BLaER1 (cell line): ENCODE data around the gene EDN1.
A peak's percentile ranks its signal among the peaks of the same experiment; 100 is the strongest.

Experiments used
- H3K27ac ChIP-seq: shearing (Covaris generic); formaldehyde crosslinking; 2 replicates; pipeline ENCODE4 v1.8.1; 2022
- H3K27me3 ChIP-seq: shearing (Covaris generic); formaldehyde crosslinking; 2 replicates; pipeline ENCODE4 v1.8.1; 2022
- H3K36me3 ChIP-seq: shearing (Covaris generic); formaldehyde crosslinking; 2 replicates; pipeline ENCODE4 v1.8.1; 2022
- H3K4me1 ChIP-seq: shearing (Covaris generic); formaldehyde crosslinking; 2 replicates; pipeline ENCODE4 v1.8.1; 2022
- H3K4me2 ChIP-seq: shearing (Covaris generic); formaldehyde crosslinking; 2 replicates; pipeline ENCODE4 v1.8.1; 2022
- H3K4me3 ChIP-seq: shearing (Covaris generic); formaldehyde crosslinking; 2 replicates; pipeline ENCODE4 v1.8.1; 2022
- H3K9ac ChIP-seq: shearing (Covaris generic); formaldehyde crosslinking; 2 replicates; pipeline ENCODE4 v1.8.1; 2022
- H3K9me3 ChIP-seq: shearing (Covaris generic); formaldehyde crosslinking; 2 replicates; pipeline ENCODE4 v1.8.1; 2022
- H4K20me1 ChIP-seq: shearing (Covaris generic); formaldehyde crosslinking; 2 replicates; pipeline ENCODE4 v1.8.1; 2022
- Cebpa-rat ChIP-seq: shearing (Covaris generic); IDR thresholded peaks from 2 replicates; pipeline ENCODE4 v1.8.1; 2022

The EDN1 gene

DNA sequence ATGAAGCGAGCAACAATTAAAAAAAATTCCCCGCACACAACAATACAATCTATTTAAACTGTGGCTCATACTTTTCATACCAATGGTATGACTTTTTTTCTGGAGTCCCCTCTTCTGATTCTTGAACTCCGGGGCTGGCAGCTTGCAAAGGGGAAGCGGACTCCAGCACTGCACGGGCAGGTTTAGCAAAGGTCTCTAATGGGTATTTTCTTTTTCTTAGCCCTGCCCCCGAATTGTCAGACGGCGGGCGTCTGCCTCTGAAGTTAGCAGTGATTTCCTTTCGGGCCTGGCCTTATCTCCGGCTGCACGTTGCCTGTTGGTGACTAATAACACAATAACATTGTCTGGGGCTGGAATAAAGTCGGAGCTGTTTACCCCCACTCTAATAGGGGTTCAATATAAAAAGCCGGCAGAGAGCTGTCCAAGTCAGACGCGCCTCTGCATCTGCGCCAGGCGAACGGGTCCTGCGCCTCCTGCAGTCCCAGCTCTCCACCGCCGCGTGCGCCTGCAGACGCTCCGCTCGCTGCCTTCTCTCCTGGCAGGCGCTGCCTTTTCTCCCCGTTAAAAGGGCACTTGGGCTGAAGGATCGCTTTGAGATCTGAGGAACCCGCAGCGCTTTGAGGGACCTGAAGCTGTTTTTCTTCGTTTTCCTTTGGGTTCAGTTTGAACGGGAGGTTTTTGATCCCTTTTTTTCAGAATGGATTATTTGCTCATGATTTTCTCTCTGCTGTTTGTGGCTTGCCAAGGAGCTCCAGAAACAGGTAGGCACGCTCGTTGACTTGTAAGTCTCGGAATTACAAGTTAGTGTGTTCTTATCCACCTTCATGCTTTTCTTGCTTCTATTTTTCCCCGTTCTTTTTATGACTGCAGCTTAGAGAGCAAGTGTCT, at the start of gene EDN1:
TSS of gene EDN1 (plus strand) at position 429 of the 888 bp plus-strand sequence. CDS start at position 698, 269 bp downstream.
- Histone ChIP-seq H3K27me3 (peaks cover 41% of the 10 kb centered on the region), H3K9ac (no peak within 1 kb of the TSS), H3K36me3 (no peaks in the 10 kb centered on the region), H3K4me1 (peaks cover 11% of the 10 kb centered on the region; the same call in 1 of the 2 replicates), H3K27ac (no peak within 1 kb of the TSS), H3K9me3 (no peaks in the 10 kb centered on the region), H3K4me3 (peak within 1 kb of the TSS; percentile 22), H3K4me2 (peak within 1 kb of the TSS; percentile 64), H4K20me1 (no peaks in the 10 kb centered on the region)
- TF ChIP-seq Cebpa-rat: no peak

DNA sequence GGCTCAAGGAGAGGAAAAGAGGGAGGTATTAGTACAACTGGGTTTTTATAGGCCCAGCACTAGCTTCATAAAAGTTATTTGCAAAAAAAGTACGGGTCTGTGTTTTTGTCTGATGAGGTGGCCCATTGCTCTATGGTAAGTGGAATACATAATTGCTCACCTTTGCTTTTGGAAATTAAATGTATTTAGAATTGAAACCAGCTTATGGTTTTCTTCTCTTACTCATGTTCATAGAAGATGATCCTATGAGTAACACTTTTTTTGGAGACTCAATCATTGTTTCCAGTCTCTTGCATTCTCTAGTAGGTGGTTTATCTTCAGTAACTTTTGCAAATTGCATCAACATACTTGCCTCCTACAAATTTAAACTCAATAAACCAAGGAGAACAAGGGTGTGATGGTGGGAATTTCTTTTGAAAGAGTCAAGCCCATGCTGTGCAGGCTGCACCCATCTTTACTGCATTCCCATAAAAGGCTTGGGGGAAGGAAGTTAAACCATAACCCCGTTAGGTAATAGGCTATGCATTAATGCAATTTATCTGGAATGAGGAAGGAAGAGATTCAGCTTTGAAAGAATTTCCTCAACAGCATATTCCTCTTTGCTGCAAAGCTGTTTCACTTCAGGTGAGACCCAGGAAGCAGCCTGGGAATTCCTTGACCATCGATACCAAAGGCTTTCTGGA, 48.5 kb upstream of the EDN1 start:
- no peak overlapping the region for H3K4me3 ChIP-seq
- H3K36me3 ChIP-seq: no peaks in the 10 kb centered on the region
- no peaks in the 10 kb centered on the region for H3K4me1 ChIP-seq
- no peak overlapping the region for H3K9ac ChIP-seq
- H3K27ac ChIP-seq: no peak overlapping the region
- H3K9me3 ChIP-seq: no peaks in the 10 kb centered on the region
- H4K20me1 ChIP-seq: no peaks in the 10 kb centered on the region
- no peaks in the 10 kb centered on the region for H3K27me3 ChIP-seq
- no peak for TF ChIP-seq Cebpa-rat
- no peak overlapping the region for H3K4me2 ChIP-seq

DNA sequence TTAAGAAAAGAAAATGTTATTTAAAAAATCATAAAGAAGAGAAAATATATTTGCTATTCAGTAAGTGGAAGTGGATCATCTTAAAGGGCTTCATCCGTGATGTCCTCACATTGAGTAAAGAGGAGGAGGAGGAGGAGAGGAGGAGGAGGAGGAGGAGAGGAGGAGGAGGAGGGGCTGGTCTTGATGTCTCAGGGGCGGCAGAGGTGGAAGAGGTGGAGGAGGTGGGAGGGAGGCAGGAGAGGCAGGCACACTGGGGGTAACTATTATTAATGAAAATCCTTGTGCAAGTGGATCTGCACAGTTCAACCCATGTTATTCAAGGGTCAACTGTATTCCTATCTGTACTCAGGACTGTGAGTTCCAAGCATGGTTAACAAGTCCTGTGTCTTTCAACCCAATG, 47.0 kb upstream of the EDN1 start:
- no peak overlapping the region for H3K9ac ChIP-seq
- no peak overlapping the region for H3K4me2 ChIP-seq
- no peaks in the 10 kb centered on the region for H3K4me1 ChIP-seq
- no peaks in the 10 kb centered on the region for H3K9me3 ChIP-seq
- H3K4me3 ChIP-seq: no peak overlapping the region
- H4K20me1 ChIP-seq: no peaks in the 10 kb centered on the region
- no peak for TF ChIP-seq Cebpa-rat
- no peaks in the 10 kb centered on the region for H3K27me3 ChIP-seq
- no peak overlapping the region for H3K27ac ChIP-seq
- no peaks in the 10 kb centered on the region for H3K36me3 ChIP-seq

DNA sequence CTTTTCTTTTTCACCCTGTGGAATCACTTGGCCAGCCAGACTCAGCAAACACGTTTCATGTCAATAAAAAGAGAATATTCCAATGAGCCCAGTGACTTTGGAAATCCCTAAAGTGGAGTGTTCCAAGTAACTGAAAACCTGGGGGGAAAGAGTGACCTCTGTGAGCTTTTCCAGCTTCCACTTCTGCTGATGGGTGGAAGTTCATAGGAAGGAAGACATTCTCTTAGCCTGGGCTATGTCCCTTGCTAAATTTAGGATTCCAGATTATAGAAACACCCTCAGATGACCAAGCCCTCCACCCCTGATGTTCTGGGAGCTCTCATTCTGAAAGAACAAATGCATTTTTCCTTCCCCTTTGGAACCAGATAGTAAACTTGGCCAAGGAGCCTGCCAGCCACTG, 44.8 kb upstream of the EDN1 start:
- H3K4me1 ChIP-seq: no peaks in the 10 kb centered on the region
- H3K36me3 ChIP-seq: no peaks in the 10 kb centered on the region
- no peak overlapping the region for H3K4me3 ChIP-seq
- TF ChIP-seq Cebpa-rat: no peak
- no peak overlapping the region for H3K27ac ChIP-seq
- no peaks in the 10 kb centered on the region for H4K20me1 ChIP-seq
- no peaks in the 10 kb centered on the region for H3K27me3 ChIP-seq
- H3K4me2 ChIP-seq: no peak overlapping the region
- H3K9ac ChIP-seq: no peak overlapping the region
- no peaks in the 10 kb centered on the region for H3K9me3 ChIP-seq

DNA sequence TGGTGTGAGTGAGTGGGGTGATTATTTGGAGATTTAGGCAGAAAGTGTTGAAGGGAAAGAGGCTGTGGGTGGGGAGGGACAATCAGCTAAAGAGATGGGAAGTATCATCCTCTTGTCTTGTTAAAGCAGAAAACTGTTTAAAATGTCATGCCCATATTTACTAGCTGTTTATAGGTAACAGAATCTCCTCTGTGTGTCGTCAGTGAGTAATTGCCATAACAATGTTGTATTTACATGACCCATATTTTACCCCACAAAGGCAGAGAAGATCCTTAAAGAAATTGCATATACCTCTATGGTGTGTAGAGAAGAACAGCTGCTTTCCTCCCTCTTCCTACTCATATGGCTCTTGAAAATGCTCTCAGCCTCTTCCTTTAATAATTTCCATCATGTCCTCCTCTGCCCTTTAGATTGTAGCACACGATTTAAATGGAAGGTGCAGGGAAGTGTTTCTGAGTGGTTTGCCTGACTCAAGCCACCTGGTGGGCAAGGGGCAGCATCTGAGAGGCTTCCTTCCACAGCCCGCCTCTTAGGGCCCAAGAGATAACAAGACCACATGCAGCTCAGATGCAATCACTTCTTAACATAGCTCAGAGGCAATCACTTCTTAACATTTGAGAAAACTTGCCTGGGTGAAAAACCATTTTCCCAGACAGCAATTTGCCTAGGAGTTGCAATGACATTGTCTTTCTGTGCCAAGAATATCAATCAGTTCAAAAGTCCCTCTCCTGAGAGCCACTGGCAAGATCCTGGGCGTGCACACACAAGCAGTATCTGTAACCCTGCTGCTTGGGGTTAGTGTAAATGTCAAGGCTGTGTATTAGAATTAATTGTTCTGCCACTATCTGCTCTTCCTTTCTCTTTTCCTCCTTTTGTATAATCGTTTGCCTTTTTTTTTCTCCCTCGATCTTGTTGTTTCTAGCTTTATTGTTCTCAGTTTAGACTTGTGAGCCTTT, 44.1 kb upstream of the EDN1 start:
- no peak overlapping the region for H3K27ac ChIP-seq
- H3K4me1 ChIP-seq: no peaks in the 10 kb centered on the region
- no peaks in the 10 kb centered on the region for H3K9me3 ChIP-seq
- H3K4me2 ChIP-seq: no peak overlapping the region
- H3K27me3 ChIP-seq: no peaks in the 10 kb centered on the region
- H4K20me1 ChIP-seq: no peaks in the 10 kb centered on the region
- no peak overlapping the region for H3K9ac ChIP-seq
- H3K4me3 ChIP-seq: no peak overlapping the region
- TF ChIP-seq Cebpa-rat: no peak
- no peaks in the 10 kb centered on the region for H3K36me3 ChIP-seq

DNA sequence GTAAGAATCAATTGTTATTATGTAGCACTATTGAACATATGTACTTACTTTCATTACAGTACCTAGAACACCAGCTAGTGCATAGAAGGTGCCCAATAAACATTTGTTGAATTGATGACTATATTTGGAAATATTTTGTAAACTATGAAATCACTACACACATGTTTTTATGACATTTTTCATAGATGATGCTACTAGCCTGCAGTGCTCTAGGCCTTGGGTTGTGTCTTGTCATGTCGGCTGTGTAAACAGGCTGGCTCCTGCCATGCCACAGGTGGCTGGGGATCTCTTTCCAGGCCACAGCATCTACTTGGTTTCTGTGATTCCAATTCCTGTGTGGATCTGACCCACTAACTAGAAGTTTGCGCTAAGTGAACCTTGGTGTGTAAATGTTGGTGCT, 43.3 kb upstream of the EDN1 start:
- no peak for TF ChIP-seq Cebpa-rat
- Histone ChIP-seq H3K36me3 (no peaks in the 10 kb centered on the region), H3K4me1 (no peaks in the 10 kb centered on the region), H3K27ac (no peak overlapping the region), H3K4me2 (no peak overlapping the region), H3K4me3 (no peak overlapping the region), H3K9ac (no peak overlapping the region), H3K9me3 (no peaks in the 10 kb centered on the region), H3K27me3 (no peaks in the 10 kb centered on the region), H4K20me1 (no peaks in the 10 kb centered on the region)

DNA sequence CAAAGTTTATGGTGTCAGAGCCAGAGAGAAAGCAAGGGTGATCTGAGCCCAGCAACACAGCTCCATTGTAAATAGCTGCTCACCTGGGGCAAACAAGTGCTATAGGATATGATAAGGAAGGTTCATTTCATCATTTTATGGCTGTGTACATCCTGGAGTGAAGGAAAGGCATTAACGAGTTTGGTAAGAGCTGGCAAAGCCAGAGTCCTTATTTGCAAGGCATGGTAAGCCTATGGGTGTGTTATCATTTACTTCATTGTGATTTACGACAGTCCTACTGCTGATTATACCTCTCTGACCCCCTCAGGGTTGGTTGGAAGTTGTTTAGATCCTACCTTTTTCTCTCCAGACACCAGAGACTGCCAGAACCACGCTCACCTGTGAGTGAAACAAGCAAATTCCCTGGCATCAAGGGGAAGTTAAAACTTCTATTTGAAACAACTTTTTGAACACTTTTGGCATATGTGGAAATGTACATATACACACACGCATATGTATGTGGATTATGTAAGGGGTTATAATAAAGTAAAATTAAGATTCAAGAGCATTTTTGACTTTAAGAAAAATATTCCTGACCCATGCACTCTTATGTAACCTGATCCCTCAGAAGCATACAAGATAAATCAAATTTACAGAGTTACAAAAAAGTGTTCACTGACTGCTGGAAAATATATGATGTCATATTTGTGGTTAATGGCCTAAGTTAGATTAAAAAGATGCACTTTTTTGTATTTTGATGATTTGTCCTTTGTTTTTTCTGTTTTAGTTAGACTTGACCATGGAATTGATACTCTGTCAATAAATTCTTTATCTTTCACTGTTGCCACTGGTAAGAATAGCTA, 40.4 kb upstream of the EDN1 start:
- Histone ChIP-seq H4K20me1 (no peaks in the 10 kb centered on the region), H3K4me2 (no peak overlapping the region)

DNA sequence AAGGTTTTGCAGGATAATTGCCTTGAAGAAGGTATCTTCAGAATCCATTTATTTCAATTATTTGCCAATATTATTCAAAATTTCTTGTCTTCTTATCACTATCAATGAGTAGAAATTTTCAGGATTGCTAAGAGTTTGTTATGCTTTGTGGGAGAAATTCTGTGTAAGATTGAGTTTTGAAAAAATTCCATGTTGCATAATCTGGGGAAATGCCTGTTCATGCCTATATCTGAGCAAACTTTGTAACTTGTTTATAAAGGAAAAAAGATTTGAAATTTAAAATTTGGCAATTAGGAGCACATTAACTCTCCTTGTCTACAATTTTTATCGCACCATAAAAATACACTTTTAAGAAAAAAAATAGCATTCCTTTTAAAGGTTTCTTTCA, 39.8 kb upstream of the EDN1 start:
- Histone ChIP-seq H3K27me3 (no peaks in the 10 kb centered on the region), H3K9me3 (no peaks in the 10 kb centered on the region), H3K4me2 (no peak overlapping the region), H4K20me1 (no peaks in the 10 kb centered on the region), H3K9ac (no peak overlapping the region), H3K27ac (no peak overlapping the region), H3K36me3 (no peaks in the 10 kb centered on the region), H3K4me3 (no peak overlapping the region), H3K4me1 (no peaks in the 10 kb centered on the region)
- no peak for TF ChIP-seq Cebpa-rat

More for the DNA sequence above, 40.4 kb upstream of the EDN1 start:
- no peak overlapping the region for H3K27ac ChIP-seq
- H3K4me1 ChIP-seq: no peaks in the 10 kb centered on the region
- H3K9ac ChIP-seq: no peak overlapping the region
- no peaks in the 10 kb centered on the region for H3K27me3 ChIP-seq
- no peaks in the 10 kb centered on the region for H3K36me3 ChIP-seq
- H3K4me3 ChIP-seq: no peak overlapping the region
- no peak for TF ChIP-seq Cebpa-rat
- H3K9me3 ChIP-seq: no peaks in the 10 kb centered on the region

DNA sequence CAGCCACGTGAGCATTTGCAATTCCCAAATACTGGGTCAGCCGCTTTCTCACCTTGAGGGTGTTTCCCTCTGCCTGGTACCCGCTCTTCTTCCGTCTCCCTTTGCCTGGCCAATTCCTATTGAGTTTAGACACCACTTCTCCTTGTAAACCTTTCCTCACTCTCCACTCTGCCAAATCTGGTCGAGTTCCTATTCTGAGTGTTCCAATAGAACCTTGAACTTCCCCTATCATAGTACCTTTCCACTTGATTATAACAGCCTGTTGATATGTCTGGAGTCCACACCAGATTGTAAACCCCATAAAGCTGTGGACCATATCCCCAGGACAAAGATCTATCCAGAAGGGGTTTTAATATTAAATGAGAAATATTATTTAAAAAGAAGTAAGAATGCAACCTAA, 36.0 kb upstream of the EDN1 start:
- Histone ChIP-seq H3K9me3 (no peaks in the 10 kb centered on the region), H4K20me1 (no peaks in the 10 kb centered on the region), H3K4me1 (no peaks in the 10 kb centered on the region), H3K27me3 (no peaks in the 10 kb centered on the region), H3K36me3 (no peaks in the 10 kb centered on the region), H3K4me3 (no peak overlapping the region), H3K27ac (no peak overlapping the region), H3K9ac (no peak overlapping the region), H3K4me2 (no peak overlapping the region)
- no peak for TF ChIP-seq Cebpa-rat
